Breast epithelium (tissue), 3 donors: ENCODE results near the gene ATG2A.

Source experiments
- POLR2AphosphoS5 ChIP-seq, 3 donors: sonication (generic); formaldehyde crosslinking; IDR thresholded peaks; one replicate each; pipeline ENCODE4 v1.6.1; 2017; ENCODE audit warnings: antibody characterized with exemption in 3 of 3
- TF ChIP-seq, protein P1 (sequence below), 3 donors: fragments of 450-650 bp; IDR thresholded peaks; one replicate each; pipeline ENCODE4 v1.5.1; 2016 to 2017; ENCODE audit warnings: antibody characterized with exemption in 3 of 3, mild to moderate bottlenecking in 3 of 3, moderate library complexity in 3 of 3

DNA sequence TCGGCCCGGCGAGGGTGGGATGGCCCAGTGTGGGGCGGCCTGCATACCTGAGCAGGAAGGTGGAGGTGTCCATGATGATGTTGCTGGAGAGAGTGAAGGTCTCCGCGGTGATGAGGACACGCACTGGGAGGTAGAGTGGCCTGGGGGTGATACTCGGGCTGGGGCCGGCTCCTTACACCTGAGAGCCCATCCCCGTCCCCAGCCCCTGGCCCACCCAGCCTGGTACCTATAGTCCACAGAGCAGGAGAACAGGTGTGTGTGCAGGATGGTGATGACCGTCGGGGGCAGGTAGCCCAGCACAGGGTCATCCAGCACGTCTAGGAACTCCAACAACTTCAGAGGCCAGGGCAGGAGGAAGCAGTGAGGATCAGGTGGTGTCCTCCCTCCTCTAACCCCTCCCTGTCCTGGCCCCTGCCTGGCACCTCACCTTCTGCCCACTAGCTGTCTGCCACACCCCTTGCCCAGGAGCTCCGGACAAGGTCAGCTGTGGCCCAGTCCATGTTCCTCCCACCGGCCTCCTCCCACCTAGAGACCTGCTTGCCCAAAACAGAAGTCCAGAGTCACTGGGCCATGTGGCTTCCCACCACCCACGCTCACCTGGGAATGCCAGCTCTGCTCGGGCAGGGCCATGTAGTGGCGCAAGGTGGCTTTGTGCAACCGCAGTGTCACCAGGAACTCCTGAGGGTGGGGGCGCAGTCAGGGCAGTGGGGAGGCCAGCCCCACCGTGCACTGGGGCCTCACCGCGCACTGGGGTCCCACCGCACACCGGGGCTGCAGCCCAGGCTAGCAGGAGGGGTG is 11.3 kb downstream of the ATG2A start:
- TF ChIP-seq, protein P1, sequence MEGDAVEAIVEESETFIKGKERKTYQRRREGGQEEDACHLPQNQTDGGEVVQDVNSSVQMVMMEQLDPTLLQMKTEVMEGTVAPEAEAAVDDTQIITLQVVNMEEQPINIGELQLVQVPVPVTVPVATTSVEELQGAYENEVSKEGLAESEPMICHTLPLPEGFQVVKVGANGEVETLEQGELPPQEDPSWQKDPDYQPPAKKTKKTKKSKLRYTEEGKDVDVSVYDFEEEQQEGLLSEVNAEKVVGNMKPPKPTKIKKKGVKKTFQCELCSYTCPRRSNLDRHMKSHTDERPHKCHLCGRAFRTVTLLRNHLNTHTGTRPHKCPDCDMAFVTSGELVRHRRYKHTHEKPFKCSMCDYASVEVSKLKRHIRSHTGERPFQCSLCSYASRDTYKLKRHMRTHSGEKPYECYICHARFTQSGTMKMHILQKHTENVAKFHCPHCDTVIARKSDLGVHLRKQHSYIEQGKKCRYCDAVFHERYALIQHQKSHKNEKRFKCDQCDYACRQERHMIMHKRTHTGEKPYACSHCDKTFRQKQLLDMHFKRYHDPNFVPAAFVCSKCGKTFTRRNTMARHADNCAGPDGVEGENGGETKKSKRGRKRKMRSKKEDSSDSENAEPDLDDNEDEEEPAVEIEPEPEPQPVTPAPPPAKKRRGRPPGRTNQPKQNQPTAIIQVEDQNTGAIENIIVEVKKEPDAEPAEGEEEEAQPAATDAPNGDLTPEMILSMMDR (IDR thresholded peaks at IDR 0.05) = no peak
- no peak for TF ChIP-seq POLR2AphosphoS5 (IDR thresholded peaks at IDR 0.05)
